A549 (cell line): ENCODE measurements around the gene MLST8.
"Not testable (repeated sequence)": the region's sequence is repeated elsewhere in the genome, so short reads cannot be mapped to it uniquely, and the experiment has no call there.

Experiments
- BHLHE40 ChIP-seq: IDR thresholded peaks from 2 replicates; pipeline ENCODE4 v1.6.1; 2012; ENCODE audit warnings: low read depth, low read length, inconsistent platforms
- CBX8 ChIP-seq: fragments of 200-600 bp; sonication (generic); IDR thresholded peaks from 2 replicates; pipeline ENCODE4 v1.6.1; 2016
- KDM5A ChIP-seq: fragments of 200-600 bp; sonication (generic); IDR thresholded peaks from 2 replicates; pipeline ENCODE4 v1.6.1; 2016; ENCODE audit warnings: antibody characterized with exemption, mild to moderate bottlenecking
- MAFK ChIP-seq: fragments of 450-650 bp; IDR thresholded peaks from 2 replicates; pipeline ENCODE4 v1.6.1; 2014; ENCODE audit not compliant: partially characterized antibody
- MAX ChIP-seq: IDR thresholded peaks from 2 replicates; pipeline ENCODE4 v1.6.1; 2012
- PHF8 ChIP-seq: fragments of 200-600 bp; sonication (generic); IDR thresholded peaks from 2 replicates; pipeline ENCODE4 v1.6.1; 2016; ENCODE audit warnings: low read depth, mild to moderate bottlenecking, antibody characterized with exemption, moderate library complexity, borderline replicate concordance
- POLR2A ChIP-seq: IDR thresholded peaks from 2 replicates; pipeline ENCODE4 v1.6.1; 2012; ENCODE audit warnings: mild to moderate bottlenecking, low read length
- RFX5 ChIP-seq: fragments of 450-650 bp; IDR thresholded peaks from 2 replicates; pipeline ENCODE4 v1.7.1; 2014; ENCODE audit warnings: antibody characterized with exemption, mild to moderate bottlenecking, moderate library complexity
- USF2 ChIP-seq: fragments of 450-650 bp; IDR thresholded peaks from 2 replicates; pipeline ENCODE4 v1.6.1; 2014; ENCODE audit warnings: antibody characterized with exemption
- TF ChIP-seq, protein P1 (sequence below): fragments of >200 bp; sonication (Bioruptor Twin); formaldehyde crosslinking; IDR thresholded peaks from 3 replicates; pipeline ENCODE4 v1.5.1; 2016
- TF ChIP-seq, protein P2 (sequence below): fragments of 200-600 bp; sonication (generic); IDR thresholded peaks from 2 replicates; pipeline ENCODE4 v1.6.1; 2016; ENCODE audit warnings: antibody characterized with exemption, mild to moderate bottlenecking, moderate library complexity

DNA sequence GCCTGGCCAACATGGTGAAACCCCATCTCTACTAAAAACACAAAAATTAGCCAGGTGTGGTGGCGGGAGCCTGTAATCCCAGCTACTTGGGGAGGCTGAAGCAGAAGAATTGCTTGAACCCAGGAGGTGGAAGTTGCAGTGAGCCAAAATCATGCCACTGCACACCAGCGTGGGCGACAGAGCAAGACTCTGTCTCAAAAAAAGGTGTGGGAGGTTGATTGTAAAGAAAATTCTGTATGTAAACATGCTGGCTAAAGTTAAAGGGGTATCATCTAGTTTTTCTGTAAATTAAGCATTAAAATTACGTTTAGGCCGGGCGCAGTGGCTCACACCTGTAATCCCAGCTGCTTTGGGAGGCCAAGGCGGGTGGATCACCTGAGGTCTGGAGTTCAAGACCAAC lies 53.3 kb downstream of the MLST8 start:
- not testable (repeated sequence) for TF ChIP-seq POLR2A, RFX5, MAX, PHF8, MAFK, USF2, CBX8, BHLHE40, KDM5A
- TF ChIP-seq, protein P1, sequence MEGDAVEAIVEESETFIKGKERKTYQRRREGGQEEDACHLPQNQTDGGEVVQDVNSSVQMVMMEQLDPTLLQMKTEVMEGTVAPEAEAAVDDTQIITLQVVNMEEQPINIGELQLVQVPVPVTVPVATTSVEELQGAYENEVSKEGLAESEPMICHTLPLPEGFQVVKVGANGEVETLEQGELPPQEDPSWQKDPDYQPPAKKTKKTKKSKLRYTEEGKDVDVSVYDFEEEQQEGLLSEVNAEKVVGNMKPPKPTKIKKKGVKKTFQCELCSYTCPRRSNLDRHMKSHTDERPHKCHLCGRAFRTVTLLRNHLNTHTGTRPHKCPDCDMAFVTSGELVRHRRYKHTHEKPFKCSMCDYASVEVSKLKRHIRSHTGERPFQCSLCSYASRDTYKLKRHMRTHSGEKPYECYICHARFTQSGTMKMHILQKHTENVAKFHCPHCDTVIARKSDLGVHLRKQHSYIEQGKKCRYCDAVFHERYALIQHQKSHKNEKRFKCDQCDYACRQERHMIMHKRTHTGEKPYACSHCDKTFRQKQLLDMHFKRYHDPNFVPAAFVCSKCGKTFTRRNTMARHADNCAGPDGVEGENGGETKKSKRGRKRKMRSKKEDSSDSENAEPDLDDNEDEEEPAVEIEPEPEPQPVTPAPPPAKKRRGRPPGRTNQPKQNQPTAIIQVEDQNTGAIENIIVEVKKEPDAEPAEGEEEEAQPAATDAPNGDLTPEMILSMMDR: not testable (repeated sequence)
- TF ChIP-seq, protein P2, sequence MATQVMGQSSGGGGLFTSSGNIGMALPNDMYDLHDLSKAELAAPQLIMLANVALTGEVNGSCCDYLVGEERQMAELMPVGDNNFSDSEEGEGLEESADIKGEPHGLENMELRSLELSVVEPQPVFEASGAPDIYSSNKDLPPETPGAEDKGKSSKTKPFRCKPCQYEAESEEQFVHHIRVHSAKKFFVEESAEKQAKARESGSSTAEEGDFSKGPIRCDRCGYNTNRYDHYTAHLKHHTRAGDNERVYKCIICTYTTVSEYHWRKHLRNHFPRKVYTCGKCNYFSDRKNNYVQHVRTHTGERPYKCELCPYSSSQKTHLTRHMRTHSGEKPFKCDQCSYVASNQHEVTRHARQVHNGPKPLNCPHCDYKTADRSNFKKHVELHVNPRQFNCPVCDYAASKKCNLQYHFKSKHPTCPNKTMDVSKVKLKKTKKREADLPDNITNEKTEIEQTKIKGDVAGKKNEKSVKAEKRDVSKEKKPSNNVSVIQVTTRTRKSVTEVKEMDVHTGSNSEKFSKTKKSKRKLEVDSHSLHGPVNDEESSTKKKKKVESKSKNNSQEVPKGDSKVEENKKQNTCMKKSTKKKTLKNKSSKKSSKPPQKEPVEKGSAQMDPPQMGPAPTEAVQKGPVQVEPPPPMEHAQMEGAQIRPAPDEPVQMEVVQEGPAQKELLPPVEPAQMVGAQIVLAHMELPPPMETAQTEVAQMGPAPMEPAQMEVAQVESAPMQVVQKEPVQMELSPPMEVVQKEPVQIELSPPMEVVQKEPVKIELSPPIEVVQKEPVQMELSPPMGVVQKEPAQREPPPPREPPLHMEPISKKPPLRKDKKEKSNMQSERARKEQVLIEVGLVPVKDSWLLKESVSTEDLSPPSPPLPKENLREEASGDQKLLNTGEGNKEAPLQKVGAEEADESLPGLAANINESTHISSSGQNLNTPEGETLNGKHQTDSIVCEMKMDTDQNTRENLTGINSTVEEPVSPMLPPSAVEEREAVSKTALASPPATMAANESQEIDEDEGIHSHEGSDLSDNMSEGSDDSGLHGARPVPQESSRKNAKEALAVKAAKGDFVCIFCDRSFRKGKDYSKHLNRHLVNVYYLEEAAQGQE: not testable (repeated sequence)
